Left forelimb (tissue), 1 donor: ENCODE results near the gene ATXN10.

ENCODE experiments used
- DNase-seq: peaks from one replicate; pipeline ENCODE4 v3.0.0-alpha.2; 2018; ENCODE audit warnings: low spot score

Gene ATXN10

GRCh38 chr22:45891471-45891995 lies 219.9 kb downstream of the ATXN10 start:
- no peak for DNase-seq

- DNase-seq: no peak
Measured at GRCh38 chr22:45891996-45892621, 220.5 kb downstream of the ATXN10 start.

- no peak for DNase-seq
Measured at GRCh38 chr22:45892681-45893461, 221.2 kb downstream of the ATXN10 start.

- no peak for DNase-seq
Measured at GRCh38 chr22:45893516-45893915, 221.9 kb downstream of the ATXN10 start.
